Stimulated activated CD8-positive, alpha-beta memory T cell treated with anti-CD3 and anti-CD28 coated beads, Interleukin-4, amount 100 ng/mL, for 24 hours (primary cell): ENCODE results near the gene S1PR2.
A peak's percentile ranks its signal among the peaks of the same experiment; 100 is the strongest.
"Not testable (repeated sequence)": the region's sequence is repeated elsewhere in the genome, so short reads cannot be mapped to it uniquely, and the experiment has no call there.

Experiments
- DNase-seq: peaks from one replicate; pipeline ENCODE4 v3.0.0-alpha.2; 2020; ENCODE audit warnings: low read depth

The S1PR2 gene

DNA sequence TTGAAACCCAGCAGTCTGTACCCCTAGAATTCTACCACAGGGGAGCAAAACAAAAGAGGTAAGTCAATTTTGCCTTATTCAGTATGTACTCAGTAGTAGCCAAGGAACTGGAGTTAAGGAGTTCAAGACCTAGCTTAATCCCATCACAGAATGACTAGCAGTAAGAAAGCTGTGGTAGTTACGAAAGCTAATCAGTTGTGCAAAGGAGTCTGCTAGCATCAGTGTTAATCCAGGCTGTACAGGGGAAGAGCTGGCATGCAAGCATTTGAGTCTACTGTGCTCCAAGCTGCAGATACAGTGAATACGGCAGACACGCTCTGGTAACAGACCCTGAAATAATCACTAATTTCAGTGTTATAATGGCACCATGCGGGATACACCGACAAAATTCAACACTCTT is 41.1 kb downstream of the S1PR2 start:
- DNase-seq, result no peak

DNA sequence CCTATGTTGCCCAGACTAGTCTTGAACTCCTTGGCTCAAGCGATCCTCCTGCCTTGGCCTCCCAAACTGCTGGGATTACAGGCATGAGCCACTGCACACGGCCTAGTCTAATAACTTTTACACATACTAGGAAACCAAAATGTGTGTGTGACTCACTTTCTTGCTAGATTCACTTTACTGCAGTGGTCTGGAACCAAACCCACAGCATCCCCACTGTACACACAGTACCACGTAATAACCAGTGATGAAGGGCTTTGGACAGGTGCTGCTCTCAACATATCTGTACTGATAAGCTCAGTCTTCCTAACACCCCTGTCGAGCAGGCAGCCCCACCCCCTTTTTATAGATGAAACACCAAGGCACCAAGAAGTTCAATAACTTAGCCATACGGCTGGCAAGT is 41.5 kb downstream of the S1PR2 start:
- DNase-seq, result peak; percentile 8

DNA sequence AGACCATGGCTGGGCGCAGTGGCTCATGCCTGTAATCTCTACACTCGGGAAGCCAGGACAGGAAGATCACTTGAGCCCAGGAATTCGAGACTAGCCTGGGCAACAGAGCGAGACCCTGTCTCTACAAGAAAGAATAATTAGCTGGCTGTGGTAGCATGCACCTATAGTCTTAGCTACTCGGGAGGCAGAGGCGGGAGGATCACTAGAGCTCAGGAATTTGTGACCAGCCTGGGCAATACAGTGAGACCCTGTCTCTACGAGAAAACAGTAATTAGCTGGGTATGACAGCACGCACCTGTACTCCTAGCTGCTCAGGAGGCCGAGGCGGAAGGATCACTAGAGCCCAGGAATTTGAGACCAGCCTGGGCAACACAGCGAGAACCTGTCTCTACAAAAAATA is 43.8 kb downstream of the S1PR2 start:
- no peak for DNase-seq

DNA sequence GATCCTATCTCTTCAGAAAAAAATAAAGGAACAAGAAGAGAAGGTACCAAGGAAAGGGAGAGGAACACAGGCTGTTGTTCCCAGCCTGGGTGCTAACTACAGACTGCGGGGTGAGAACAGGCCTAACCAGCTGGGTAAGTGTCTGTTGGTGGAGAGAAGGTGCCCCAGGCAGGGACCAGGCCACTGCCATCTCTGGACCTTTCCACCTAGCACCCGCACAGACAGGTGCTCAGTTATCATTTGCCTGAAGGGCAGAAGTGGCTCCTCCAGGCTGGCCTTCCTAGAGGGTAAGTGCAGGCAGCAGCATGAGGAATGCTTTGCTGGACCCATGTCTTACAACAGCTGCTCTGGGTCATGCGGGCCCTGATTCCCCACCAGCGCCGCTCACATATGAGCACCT is 46.5 kb downstream of the S1PR2 start:
- no peak for DNase-seq

DNA sequence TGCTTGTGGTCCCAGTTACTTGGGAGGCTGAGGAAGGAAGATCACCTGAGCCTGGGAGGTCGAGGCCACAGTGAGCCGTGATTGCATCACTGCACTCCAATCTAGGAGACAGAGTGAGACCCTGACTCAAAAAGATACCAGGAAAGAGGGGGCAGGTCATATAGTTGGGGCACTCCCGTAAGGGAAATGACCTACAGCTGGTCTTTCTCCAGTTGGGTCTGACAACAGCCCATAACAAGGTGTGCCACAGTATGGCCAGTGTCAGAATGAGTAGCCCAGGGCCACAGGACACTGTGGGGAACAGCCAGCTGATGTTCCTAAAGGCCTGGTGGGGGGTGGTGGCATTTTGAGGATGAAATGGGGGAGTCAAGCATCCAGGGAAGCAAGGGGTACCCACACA is 47.2 kb downstream of the S1PR2 start:
- DNase-seq, result no peak

DNA sequence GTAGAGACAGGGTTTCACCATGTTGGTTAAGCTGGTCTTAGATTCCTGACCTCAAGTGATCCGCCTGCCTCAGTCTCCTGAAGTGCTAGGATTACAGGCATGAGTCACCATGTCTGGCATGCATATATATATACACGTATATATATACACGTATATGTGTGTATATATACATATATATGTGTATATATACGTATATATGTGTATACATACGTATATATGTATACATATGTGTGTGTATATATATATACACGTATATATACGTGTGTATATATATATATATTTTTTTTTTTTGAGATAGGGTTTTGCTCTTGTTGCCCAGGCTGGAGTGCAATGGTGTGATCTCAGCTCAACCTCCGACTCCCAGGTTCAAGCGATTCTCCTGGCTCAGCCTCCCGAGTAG is 48.3 kb downstream of the S1PR2 start:
- DNase-seq, result no peak

DNA sequence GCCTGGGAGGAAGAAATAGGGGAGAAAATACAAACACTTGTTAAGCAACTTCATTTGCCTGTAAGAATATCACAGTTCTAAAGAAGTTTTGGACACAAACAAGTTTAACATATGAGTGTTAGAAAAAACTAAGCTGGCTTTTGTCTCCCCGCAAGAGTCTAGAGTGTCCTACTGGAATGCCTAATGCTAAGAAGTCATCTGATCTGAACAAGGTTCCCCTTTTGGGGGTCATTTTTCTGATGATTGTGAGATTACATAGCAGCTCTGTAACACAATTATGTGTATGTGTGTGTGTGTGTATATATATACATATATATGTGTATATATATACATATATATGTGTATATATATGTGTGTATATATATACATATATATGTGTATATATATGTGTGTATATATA is 49.1 kb downstream of the S1PR2 start:
- DNase-seq, result no peak

DNA sequence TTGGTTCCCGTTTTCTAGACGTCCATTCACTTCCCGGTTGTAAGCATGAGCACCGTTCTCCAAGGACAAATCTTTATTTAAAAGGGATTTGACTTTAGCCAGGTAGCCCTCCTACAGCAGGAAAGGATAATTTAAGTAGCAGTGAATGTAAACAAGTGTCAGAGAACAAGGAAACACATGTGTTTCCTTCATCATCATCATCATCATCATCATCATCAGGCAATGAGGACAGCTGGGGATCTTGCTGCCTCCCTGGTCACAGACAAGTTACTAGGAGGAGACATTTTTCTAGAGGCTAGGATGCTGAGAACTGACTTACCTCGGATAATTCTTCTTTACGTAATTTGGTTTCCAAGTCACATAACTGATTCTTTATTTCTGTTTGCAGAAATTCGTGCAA is 50.7 kb downstream of the S1PR2 start:
- DNase-seq, result no peak

DNA sequence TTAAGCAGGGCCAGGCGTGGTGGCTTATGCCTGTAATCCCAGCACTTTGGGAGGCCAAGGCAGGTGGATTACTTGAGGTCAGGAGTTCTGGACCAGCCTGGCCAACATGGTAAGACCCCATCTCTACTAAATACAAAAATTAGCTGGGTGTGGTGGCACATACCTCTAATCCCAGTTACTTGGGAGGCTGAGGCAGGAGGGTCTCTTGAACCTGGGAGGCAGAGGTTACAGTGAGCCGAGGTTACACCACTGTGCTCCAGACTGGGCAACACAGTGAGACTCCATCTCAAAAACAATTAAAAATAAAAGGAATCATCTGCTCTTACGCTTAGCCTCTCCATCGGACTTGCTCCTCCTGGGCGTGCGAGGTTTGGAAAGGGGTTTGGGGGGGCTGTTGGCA is 51.1 kb downstream of the S1PR2 start:
- DNase-seq, result not testable (repeated sequence)

DNA sequence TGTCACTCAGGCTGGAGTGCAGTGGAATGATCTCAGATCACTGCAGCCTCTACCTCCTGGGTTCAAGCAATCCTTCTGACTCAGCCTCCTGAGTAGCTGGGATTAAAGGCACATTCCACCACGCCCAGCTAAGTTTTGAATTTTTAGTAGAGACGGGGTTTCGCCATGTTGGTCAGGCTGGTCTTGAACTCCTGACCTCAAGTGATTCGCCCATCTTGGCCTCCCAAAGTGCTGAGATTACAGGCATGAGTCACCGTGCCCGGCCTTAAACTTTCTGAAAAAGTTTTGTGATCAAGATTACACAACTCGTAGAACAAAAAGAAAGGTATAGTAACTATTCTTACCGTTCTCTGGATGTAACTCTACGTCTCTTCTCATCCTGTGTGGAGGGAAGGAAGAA is 57.6 kb downstream of the S1PR2 start:
- no peak for DNase-seq
